Measurements from ENCODE around the gene TMEM208.
A peak's percentile ranks its signal among the peaks of the same experiment; 100 is the strongest.

TMEM208 gene

DNA sequence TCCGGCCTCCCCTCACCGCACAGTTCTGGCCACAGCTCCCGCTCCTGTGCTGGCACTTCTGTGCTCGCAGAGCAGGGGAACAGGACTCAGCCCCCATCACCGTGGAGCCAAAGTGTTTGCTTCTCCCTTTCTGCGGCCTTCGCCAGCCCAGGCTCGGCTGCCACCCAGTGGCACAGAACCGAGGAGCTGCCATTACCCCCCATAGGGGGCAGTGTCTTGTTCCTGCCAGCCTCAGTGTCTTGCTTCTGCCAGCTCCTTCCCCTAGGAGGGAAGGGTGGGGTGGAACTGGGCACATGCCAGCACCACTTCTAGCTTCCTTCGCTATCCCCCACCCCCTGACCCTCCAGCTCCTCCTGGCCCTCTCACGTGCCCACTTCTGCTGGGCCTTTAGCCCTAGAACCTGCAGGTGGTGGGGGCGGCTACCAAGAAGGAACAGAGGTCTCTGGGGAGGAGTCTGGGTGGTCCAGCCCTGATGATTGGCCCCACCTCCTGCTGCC lies 28.6 kb upstream of the TMEM208 start:
- Mint-ChIP-seq H3K36me3 (peaks cover 48 to 70% of the 10 kb centered on the region in 2 donors), H3K27me3 (no peaks in the 10 kb centered on the region), H3K9me3 (no peaks in the 10 kb centered on the region), H3K27ac (peak overlapping the region; percentile 62), H3K4me1 (peaks cover 22 to 60% of the 10 kb centered on the region in 2 donors), H3K4me3 (no peak overlapping the region)
- peak; percentile 59 to 73 for ATAC-seq (replicated peaks)
- no peak for DNase-seq

DNA sequence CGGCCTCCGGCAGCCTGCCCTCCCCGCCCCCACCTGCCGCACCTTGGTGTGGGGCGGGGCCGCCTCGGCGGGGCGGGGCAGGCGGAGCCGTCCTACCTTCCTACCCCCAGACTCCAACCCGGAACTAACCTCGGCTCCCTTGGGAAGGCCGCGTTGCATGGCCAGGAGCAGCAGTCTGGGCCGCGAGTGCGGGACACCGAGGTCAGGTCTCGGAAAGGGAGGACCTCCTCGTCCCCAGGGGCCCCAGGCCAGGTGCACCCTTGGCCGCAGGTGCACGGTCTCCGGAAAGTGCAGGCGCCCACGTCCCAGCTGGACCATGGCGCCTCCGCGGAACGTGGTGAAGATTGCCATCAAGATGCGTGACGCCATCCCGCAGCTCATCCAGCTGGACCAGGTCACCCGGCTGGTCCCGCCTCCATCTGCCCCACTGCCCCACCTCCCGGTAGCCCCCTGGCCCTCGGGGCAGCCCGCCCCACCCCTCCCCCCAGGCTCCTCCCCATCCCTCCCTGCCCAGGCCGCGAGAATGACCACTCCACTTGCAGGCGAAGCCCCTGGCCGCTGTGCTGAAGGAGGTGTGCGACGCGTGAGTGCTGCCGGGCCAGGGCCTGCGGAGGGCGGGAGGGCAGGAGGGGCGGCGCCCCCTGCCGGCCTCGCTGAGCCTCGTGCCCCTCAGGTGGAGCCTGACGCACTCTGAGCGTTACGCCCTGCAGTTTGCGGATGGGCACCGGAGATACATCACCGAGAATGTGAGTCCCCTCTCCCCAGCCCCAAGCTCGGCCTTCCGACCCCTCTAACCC lies 27.7 kb upstream of the TMEM208 start, which contains the start of gene ELMO3:
ELMO3 (plus strand) TSS at position 121 of the 797 bp plus-strand sequence; CDS start at position 317, 196 bp downstream.
- Mint-ChIP-seq H3K4me3 (peak within 1 kb of the TSS in 1 of 2 donors; percentile 14), H3K27me3 (no peaks in the 10 kb centered on the region), H3K27ac (peak within 1 kb of the TSS; percentile 62), H3K9me3 (no peaks in the 10 kb centered on the region), H3K36me3 (peaks cover 48 to 69% of the 10 kb centered on the region in 2 donors), H3K4me1 (peaks cover 19 to 51% of the 10 kb centered on the region in 2 donors)
- DNase-seq (no peak), ATAC-seq (replicated peaks) (peak in 1 of 2 donors; percentile 43)

DNA sequence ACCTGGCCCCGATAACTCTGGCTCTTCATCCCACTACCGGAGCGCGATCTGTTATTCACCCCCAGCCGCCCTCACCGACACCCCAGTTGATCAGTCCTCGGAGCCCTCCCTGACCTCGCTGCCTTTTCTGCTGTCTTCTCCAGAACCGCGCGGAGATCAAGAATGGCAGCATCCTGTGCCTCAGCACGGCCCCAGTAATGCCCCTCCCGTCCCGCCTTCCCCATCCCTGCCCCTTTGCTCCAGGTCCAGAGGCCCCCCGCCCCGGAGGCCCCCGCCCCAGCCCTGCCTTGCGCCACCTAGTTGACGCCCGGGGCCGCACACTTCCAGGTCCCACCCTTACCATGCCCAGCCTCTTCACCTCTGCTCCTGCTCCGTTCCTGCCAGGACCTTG lies 27.1 kb upstream of the TMEM208 start:
- Mint-ChIP-seq H3K4me1 (peaks cover 16 to 45% of the 10 kb centered on the region in 2 donors), H3K27me3 (no peaks in the 10 kb centered on the region), H3K36me3 (peaks cover 48 to 68% of the 10 kb centered on the region in 2 donors), H3K9me3 (no peaks in the 10 kb centered on the region), H3K4me3 (peak overlapping the region in 1 of 2 donors; percentile 23), H3K27ac (no peak overlapping the region)
- ATAC-seq (replicated peaks): no peak
- DNase-seq: no peak

DNA sequence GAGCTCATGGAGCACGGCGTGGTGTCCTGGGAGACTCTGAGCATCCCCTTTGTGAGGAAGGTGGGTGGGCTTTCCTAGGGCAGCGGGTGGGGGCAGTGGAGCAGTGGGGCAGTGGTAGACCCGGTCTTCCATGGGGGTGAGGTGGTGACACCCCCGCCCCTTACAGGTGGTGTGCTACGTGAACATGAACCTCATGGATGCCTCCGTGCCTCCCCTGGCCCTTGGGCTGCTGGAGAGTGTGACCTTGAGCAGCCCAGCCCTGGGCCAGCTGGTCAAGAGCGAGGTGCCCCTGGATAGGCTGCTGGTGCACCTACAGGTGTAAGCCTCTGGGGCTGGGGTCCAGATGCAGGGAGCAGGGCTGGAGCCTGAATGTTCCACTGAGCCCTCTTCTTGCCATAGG lies 26.4 kb upstream of the TMEM208 start:
- H3K4me1 Mint-ChIP-seq: peaks cover 16 to 40% of the 10 kb centered on the region in 2 donors
- peaks cover 41 to 68% of the 10 kb centered on the region in 2 donors for H3K36me3 Mint-ChIP-seq
- H3K27ac Mint-ChIP-seq: no peak overlapping the region
- H3K9me3 Mint-ChIP-seq: no peaks in the 10 kb centered on the region
- ATAC-seq (replicated peaks) (no peak), DNase-seq (no peak)
- H3K4me3 Mint-ChIP-seq: no peak overlapping the region
- no peaks in the 10 kb centered on the region for H3K27me3 Mint-ChIP-seq

GRCh38 chr16:67201411-67202345 lies 25.3 kb upstream of the TMEM208 start:
- H3K27ac Mint-ChIP-seq: no peak overlapping the region
- ATAC-seq (replicated peaks) (no peak), DNase-seq (no peak)
- no peaks in the 10 kb centered on the region for H3K27me3 Mint-ChIP-seq
- H3K4me3 Mint-ChIP-seq: no peak overlapping the region
- H3K36me3 Mint-ChIP-seq: peaks cover 33 to 68% of the 10 kb centered on the region in 2 donors
- H3K4me1 Mint-ChIP-seq: peaks cover 12 to 28% of the 10 kb centered on the region in 2 donors
- no peaks in the 10 kb centered on the region for H3K9me3 Mint-ChIP-seq

- no peaks in the 10 kb centered on the region for H3K9me3 Mint-ChIP-seq
- no peaks in the 10 kb centered on the region for H3K27me3 Mint-ChIP-seq
- no peak for ATAC-seq (replicated peaks)
- no peak for DNase-seq
- H3K4me3 Mint-ChIP-seq: no peak overlapping the region
- H3K27ac Mint-ChIP-seq: no peak overlapping the region
- H3K36me3 Mint-ChIP-seq: peaks cover 28 to 65% of the 10 kb centered on the region in 2 donors
- H3K4me1 Mint-ChIP-seq: peaks cover 11 to 21% of the 10 kb centered on the region in 2 donors
These were observed 24.5 kb upstream of the TMEM208 start for GRCh38 chr16:67202426-67202825.

- Mint-ChIP-seq H3K27ac (no peak overlapping the region), H3K9me3 (no peaks in the 10 kb centered on the region), H3K36me3 (peaks cover 24 to 59% of the 10 kb centered on the region in 2 donors), H3K4me3 (no peak overlapping the region), H3K27me3 (no peaks in the 10 kb centered on the region), H3K4me1 (peaks cover 9 to 15% of the 10 kb centered on the region in 2 donors)
- DNase-seq (no peak), ATAC-seq (replicated peaks) (no peak)
These were observed 23.9 kb upstream of the TMEM208 start for GRCh38 chr16:67202956-67203493.

DNA sequence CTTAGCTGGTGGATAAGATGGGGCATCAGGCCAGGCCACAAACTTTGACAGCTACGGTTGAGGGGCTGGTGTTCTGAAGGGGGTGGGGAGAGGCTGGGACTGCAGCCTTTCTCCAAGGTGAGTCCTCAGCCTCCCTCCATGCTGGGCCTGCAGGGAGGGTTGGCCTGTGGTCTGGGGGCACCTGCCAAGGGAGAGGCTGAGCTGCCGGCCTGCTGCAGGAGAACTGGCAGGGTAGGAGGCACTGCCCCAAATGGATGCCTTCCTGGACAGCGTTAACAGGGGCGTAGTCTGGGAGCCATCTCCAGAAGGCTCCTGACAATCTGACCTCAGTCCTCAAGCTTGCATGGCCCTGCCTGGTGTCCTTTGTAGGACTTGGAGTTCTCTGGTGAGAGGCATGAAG lies 22.9 kb upstream of the TMEM208 start:
- Mint-ChIP-seq H3K4me1 (peaks cover 5 to 8% of the 10 kb centered on the region in 2 donors), H3K27me3 (no peaks in the 10 kb centered on the region), H3K27ac (no peak overlapping the region), H3K4me3 (no peak overlapping the region), H3K36me3 (peaks cover 18 to 53% of the 10 kb centered on the region in 2 donors), H3K9me3 (no peaks in the 10 kb centered on the region)
- no peak for ATAC-seq (replicated peaks)
- no peak for DNase-seq

DNA sequence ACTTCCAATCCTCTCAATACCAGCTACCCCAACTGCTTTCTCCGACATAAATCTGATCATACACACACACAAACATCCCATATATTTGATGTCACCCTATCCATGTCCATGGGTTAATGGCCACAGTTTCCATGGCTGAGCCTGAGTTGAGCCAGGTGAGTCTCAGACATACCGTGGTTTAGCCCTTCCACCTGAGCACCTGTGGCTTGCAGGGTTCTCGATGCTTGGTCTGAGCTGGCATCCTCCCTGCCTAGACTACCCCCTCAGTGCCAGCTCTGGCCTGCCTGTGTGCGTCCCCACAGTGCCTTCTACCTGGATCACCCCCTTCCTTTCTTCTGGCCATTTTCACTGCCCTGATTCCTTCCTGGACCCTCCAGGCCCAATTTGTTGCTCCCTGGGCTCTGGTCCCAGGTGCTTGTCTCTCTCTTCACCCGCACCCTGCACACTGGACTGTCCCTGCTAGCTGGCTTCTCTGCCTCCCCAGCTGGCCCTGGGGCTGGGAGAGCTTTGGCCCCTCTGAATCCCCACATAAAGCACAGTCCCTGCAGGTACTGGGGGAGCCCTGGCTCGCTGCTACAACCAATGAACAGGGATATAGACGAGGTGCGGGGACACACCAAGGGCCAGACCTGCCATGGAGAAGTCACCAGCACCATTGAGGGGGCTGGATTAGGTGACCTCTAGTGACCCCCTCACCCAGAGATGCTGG lies 20.6 kb upstream of the TMEM208 start:
- Mint-ChIP-seq H3K27ac (peak overlapping the region; percentile 88), H3K36me3 (peaks cover 5 to 44% of the 10 kb centered on the region in 2 donors), H3K4me3 (no peak overlapping the region), H3K27me3 (no peaks in the 10 kb centered on the region), H3K9me3 (no peaks in the 10 kb centered on the region), H3K4me1 (peaks cover 0 to 3% of the 10 kb centered on the region in 2 donors)
- ATAC-seq (replicated peaks): no peak
- no peak for DNase-seq

DNA sequence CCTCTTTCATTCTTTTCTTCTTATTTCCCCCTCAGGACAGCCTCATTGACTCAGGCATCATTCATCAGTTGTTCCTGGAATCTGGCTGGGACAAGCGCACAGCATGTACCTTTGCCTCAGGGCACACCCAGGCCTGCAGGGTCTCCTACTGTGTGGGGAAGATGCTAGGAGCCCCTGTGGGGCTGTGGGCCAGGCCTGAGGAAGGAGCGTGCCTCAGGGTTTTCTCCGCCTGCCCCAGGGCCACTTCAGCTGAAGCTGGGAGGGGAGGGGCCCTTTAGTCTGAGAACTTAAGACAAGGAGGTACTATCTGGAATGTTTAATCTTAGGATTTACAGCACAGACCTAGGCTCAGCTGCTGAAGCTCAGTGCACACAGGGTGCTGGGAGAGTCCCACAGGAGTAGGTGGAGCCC lies 20.1 kb upstream of the TMEM208 start:
- H3K27ac Mint-ChIP-seq: peak overlapping the region; percentile 72
- ATAC-seq (replicated peaks) (no peak), DNase-seq (no peak)

GRCh38 chr16:67207249-67208091 lies 19.5 kb upstream of the TMEM208 start:
- H3K36me3 Mint-ChIP-seq: peaks cover 3 to 38% of the 10 kb centered on the region in 2 donors
- DNase-seq: no peak
- H3K4me1 Mint-ChIP-seq: peaks cover 0 to 3% of the 10 kb centered on the region in 2 donors
- H3K9me3 Mint-ChIP-seq: no peaks in the 10 kb centered on the region
- no peak for ATAC-seq (replicated peaks)
- H3K27me3 Mint-ChIP-seq: no peaks in the 10 kb centered on the region
- H3K4me3 Mint-ChIP-seq: no peak overlapping the region
- peak overlapping the region; percentile 81 for H3K27ac Mint-ChIP-seq

More for the DNA sequence above, 20.1 kb upstream of the TMEM208 start:
- no peaks in the 10 kb centered on the region for H3K27me3 Mint-ChIP-seq
- H3K9me3 Mint-ChIP-seq: no peaks in the 10 kb centered on the region
- H3K4me3 Mint-ChIP-seq: no peak overlapping the region
- H3K36me3 Mint-ChIP-seq: peaks cover 3 to 42% of the 10 kb centered on the region in 2 donors
- peaks cover 0 to 3% of the 10 kb centered on the region in 2 donors for H3K4me1 Mint-ChIP-seq

- H3K27ac Mint-ChIP-seq: peak overlapping the region; percentile 31
- H3K4me1 Mint-ChIP-seq: peaks cover 0 to 3% of the 10 kb centered on the region in 2 donors
- H3K9me3 Mint-ChIP-seq: no peaks in the 10 kb centered on the region
- H3K36me3 Mint-ChIP-seq: peaks cover 3 to 34% of the 10 kb centered on the region in 2 donors
- DNase-seq: no peak
- no peaks in the 10 kb centered on the region for H3K27me3 Mint-ChIP-seq
- H3K4me3 Mint-ChIP-seq: no peak overlapping the region
- ATAC-seq (replicated peaks): peak in 1 of 2 donors; percentile 9
These were observed 18.6 kb upstream of the TMEM208 start for GRCh38 chr16:67208154-67208896.
